Body of pancreas (tissue), 4 donors: ENCODE results near the gene C2orf74.

Experiments
- POLR2A ChIP-seq, 3 donors: fragments of 450-650 bp; IDR thresholded peaks; one replicate each; pipeline ENCODE4 v1.6.1; 2016; ENCODE audit warnings: antibody characterized with exemption in 3 of 3, mild to moderate bottlenecking in 2 of 3
- TF ChIP-seq, protein P1 (sequence below), 7 experiments: fragments of 450-650 bp in 4 of 7; fragments of 200-600 bp in 3 of 7; sonication (generic) in 3 of 7; IDR thresholded peaks; one replicate each; pipeline ENCODE4 v1.5.1; 2016 to 2019; ENCODE audit warnings: antibody characterized with exemption in 7 of 7

DNA sequence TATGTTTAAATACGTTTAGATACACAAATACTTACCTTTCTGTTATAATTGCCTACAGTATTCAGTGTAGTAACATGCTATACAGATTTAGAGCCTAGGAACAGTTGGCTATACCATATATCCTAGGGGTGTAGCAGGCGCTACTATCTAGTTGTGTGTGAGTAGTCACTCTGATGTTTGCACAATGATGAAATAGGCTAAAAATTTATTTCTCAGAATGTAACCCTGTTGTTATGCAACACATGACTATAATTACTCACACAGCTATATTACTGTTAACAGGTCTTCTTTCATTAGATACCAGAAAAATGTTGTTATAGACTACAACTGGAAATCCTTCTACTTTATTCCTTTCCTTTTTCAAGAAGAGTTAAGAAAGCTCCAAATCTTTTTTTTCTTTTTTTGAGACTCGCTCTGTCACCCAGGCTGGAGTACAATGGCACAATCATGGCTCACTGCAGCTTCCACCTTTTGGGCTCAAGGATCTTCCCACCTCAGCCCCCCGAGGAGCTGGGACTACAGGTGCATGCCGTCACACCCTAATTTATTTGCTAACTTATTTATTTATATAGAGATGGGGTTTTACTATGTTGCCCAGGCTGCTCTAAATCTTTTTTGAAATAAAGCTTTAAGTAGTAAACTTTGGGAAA lies 48.5 kb downstream of the C2orf74 start:
- TF ChIP-seq, protein P1, sequence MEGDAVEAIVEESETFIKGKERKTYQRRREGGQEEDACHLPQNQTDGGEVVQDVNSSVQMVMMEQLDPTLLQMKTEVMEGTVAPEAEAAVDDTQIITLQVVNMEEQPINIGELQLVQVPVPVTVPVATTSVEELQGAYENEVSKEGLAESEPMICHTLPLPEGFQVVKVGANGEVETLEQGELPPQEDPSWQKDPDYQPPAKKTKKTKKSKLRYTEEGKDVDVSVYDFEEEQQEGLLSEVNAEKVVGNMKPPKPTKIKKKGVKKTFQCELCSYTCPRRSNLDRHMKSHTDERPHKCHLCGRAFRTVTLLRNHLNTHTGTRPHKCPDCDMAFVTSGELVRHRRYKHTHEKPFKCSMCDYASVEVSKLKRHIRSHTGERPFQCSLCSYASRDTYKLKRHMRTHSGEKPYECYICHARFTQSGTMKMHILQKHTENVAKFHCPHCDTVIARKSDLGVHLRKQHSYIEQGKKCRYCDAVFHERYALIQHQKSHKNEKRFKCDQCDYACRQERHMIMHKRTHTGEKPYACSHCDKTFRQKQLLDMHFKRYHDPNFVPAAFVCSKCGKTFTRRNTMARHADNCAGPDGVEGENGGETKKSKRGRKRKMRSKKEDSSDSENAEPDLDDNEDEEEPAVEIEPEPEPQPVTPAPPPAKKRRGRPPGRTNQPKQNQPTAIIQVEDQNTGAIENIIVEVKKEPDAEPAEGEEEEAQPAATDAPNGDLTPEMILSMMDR (IDR thresholded peaks at IDR 0.05), result no peak
- TF ChIP-seq POLR2A (IDR thresholded peaks at IDR 0.05), result no peak
